GM23338 (cell line): ENCODE data around the gene CPNE2. TPM values are rescaled to one million over a fixed set of nuclear protein-coding genes. Genes with fewer than 3 reads are reported as not detected.

Experiments
- ATAC-seq: fragments of 200-7000 bp; cut with Tn5 transposase; 3 replicates; pipeline ENCODE4 v1.9.1; 2020
- DNase-seq: peaks from one replicate; pipeline ENCODE4 v3.0.0-alpha.2; 2015; ENCODE audit warnings: low spot score
- H2AFZ ChIP-seq: fragments of 200-600 bp; sonication (generic); 2 replicates; pipeline ENCODE4 v1.8.0; 2016; ENCODE audit warnings: antibody characterized with exemption, mild to moderate bottlenecking, moderate library complexity
- H3F3A ChIP-seq: fragments of 200-600 bp; sonication (generic); replicated peaks from 2 replicates; pipeline ENCODE4 v1.8.0; 2017; ENCODE audit warnings: antibody characterized with exemption, mixed run types, low read depth
- H3K27ac ChIP-seq: fragments of 200-600 bp; sonication (generic); 2 replicates; pipeline ENCODE4 v1.6.1; 2016; ENCODE audit warnings: low read depth
- H3K27me3 ChIP-seq: fragments of 200-600 bp; sonication (generic); 2 replicates; pipeline ENCODE4 v1.8.0; 2016; ENCODE audit warnings: mild to moderate bottlenecking, mixed run types, moderate library complexity; ENCODE audit not compliant: insufficient read depth
- H3K36me3 ChIP-seq: fragments of 200-600 bp; sonication (generic); 2 replicates; pipeline ENCODE4 v1.8.0; 2016; ENCODE audit warnings: mild to moderate bottlenecking; ENCODE audit not compliant: insufficient read depth
- H3K4me1 ChIP-seq: fragments of 200-600 bp; sonication (generic); 2 replicates; pipeline ENCODE4 v1.8.0; 2016; ENCODE audit warnings: mild to moderate bottlenecking, moderate library complexity; ENCODE audit not compliant: insufficient read depth
- H3K4me2 ChIP-seq: fragments of 200-600 bp; sonication (generic); 2 replicates; pipeline ENCODE4 v1.7.1; 2017; ENCODE audit warnings: mixed run types
- H3K4me3 ChIP-seq: fragments of 200-600 bp; sonication (generic); 2 replicates; pipeline ENCODE4 v1.6.1; 2016; ENCODE audit warnings: mixed run types
- H3K79me2 ChIP-seq: fragments of 200-600 bp; sonication (generic); replicated peaks from 2 replicates; pipeline ENCODE4 v1.8.0; 2017; ENCODE audit warnings: mild to moderate bottlenecking; ENCODE audit not compliant: insufficient read depth
- H3K9me2 ChIP-seq: fragments of 200-600 bp; sonication (generic); 2 replicates; pipeline ENCODE4 v1.8.0; 2017; ENCODE audit not compliant: insufficient read depth
- H4K20me1 ChIP-seq: fragments of 200-600 bp; sonication (generic); replicated peaks from 2 replicates; pipeline ENCODE4 v1.8.0; 2017; ENCODE audit warnings: mild to moderate bottlenecking; ENCODE audit not compliant: insufficient read depth
- H3K27ac Mint-ChIP-seq: 2 replicates; pipeline ENCODE4 v1.8.0; 2020; ENCODE audit warnings: inconsistent platforms, mild to moderate bottlenecking, moderate library complexity, mixed read lengths
- H3K27me3 Mint-ChIP-seq: 3 replicates; pipeline ENCODE4 v1.8.0; 2022; ENCODE audit warnings: low read depth, mild to moderate bottlenecking, moderate library complexity, mixed read lengths, inconsistent platforms; ENCODE audit not compliant: insufficient read depth, poor library complexity
- H3K36me3 Mint-ChIP-seq: 3 replicates; pipeline ENCODE4 v1.8.0; 2021; ENCODE audit warnings: low read depth, mild to moderate bottlenecking, inconsistent platforms, moderate library complexity, mixed read lengths
- H3K4me1 Mint-ChIP-seq: 3 replicates; pipeline ENCODE4 v1.8.0; 2020; ENCODE audit warnings: mild to moderate bottlenecking, inconsistent platforms, mixed read lengths
- H3K4me3 Mint-ChIP-seq: 3 replicates; pipeline ENCODE4 v1.8.0; 2021; ENCODE audit warnings: moderate library complexity, mild to moderate bottlenecking, inconsistent platforms, mixed read lengths
- H3K9me3 Mint-ChIP-seq: 3 replicates; pipeline ENCODE4 v1.8.0; 2020; ENCODE audit warnings: moderate library complexity, mild to moderate bottlenecking, inconsistent platforms, mixed read lengths
- CREB1 ChIP-seq: fragments of 250-450 bp; sonication (Bioruptor Pico); IDR thresholded peaks from 2 replicates; pipeline ENCODE4 v1.5.0; 2020; ENCODE audit warnings: low read depth, mild to moderate bottlenecking, moderate library complexity
- CTCF ChIP-seq, 2 experiments: fragments of 200-600 bp in 1 of 2; sonication (generic) in 1 of 2; conservative IDR thresholded peaks; 2 replicates each; pipeline versions ENCODE4 v1.5.1 to v1.6.1; 2016 to 2017; ENCODE audit warnings: antibody characterized with exemption in 2 of 2, low read depth in 2 of 2, mild to moderate bottlenecking in 2 of 2, moderate library complexity in 1 of 2
- ETS1 ChIP-seq: IDR thresholded peaks from 2 replicates; pipeline ENCODE4 v1.6.1; 2016; ENCODE audit warnings: antibody characterized with exemption
- EZH2 ChIP-seq: fragments of 200-600 bp; sonication (generic); IDR thresholded peaks from one replicate; pipeline ENCODE4 v1.8.0; 2017; ENCODE audit warnings: antibody characterized with exemption, mild to moderate bottlenecking, low read depth; ENCODE audit not compliant: unreplicated experiment
- EZH2phosphoT487 ChIP-seq: fragments of 200-600 bp; sonication (generic); IDR thresholded peaks from one replicate; pipeline ENCODE4 v1.8.1; 2018; ENCODE audit warnings: antibody characterized with exemption; ENCODE audit not compliant: unreplicated experiment
- JUNB ChIP-seq: IDR thresholded peaks from one replicate; pipeline ENCODE4 v1.6.1; 2016; ENCODE audit warnings: antibody characterized with exemption; ENCODE audit not compliant: unreplicated experiment
- NANOG ChIP-seq: IDR thresholded peaks from 2 replicates; pipeline ENCODE4 v1.6.1; 2016; ENCODE audit warnings: antibody characterized with exemption, borderline replicate concordance
- POLR2AphosphoS5 ChIP-seq: IDR thresholded peaks from 2 replicates; pipeline ENCODE4 v1.6.1; 2016; ENCODE audit warnings: antibody characterized with exemption, low read depth
- REST ChIP-seq: IDR thresholded peaks from one replicate; pipeline ENCODE4 v1.6.1; 2018; ENCODE audit warnings: antibody characterized with exemption; ENCODE audit not compliant: unreplicated experiment
- STAT1 ChIP-seq: IDR thresholded peaks from one replicate; pipeline ENCODE4 v1.6.1; 2016; ENCODE audit warnings: antibody characterized with exemption; ENCODE audit not compliant: unreplicated experiment
- ZNF114 ChIP-seq: fragments of 250-450 bp; sonication (Bioruptor Pico); IDR thresholded peaks from 2 replicates; pipeline ENCODE4 v1.5.0; 2020; ENCODE audit warnings: mild to moderate bottlenecking, moderate library complexity
- ZNF331 ChIP-seq: fragments of 250-450 bp; sonication (Bioruptor Pico); IDR thresholded peaks from 2 replicates; pipeline ENCODE4 v1.5.0; 2020; ENCODE audit warnings: low read depth, mild to moderate bottlenecking, moderate library complexity
- ZNF462 ChIP-seq: fragments of 250-450 bp; sonication (Bioruptor Pico); IDR thresholded peaks from 2 replicates; pipeline ENCODE4 v1.5.0; 2020; ENCODE audit warnings: mild to moderate bottlenecking, moderate library complexity
- polyA plus RNA-seq: library from polyadenylated mRNA; unstranded; fragments of >200 nt; fragmentation: Nextera tagmentation; extraction: Ambion mirVana; gene quantifications from 2 replicates; pipeline ENCODE4 v1.2.1, GENCODE V29; 2016
- total RNA-seq: library from RNA; depleted of rRNA; stranded (reverse); fragments of >200 nt; shearing (Covaris generic); gene quantifications from 2 replicates; pipeline ENCODE4 v1.2.3, GENCODE V29; 2014

The CPNE2 gene
- total and polyA plus RNA-seq, 2 experiments from 2014 or later, result 7.1 to 11.3 TPM

GRCh38 chr16:57141822-57142631, 49.6 kb downstream of the CPNE2 start:
- Mint-ChIP-seq H3K4me1 (peaks cover 21% of the 10 kb centered on the region), H3K27me3 (peaks cover 10% of the 10 kb centered on the region), H3K27ac (no peak overlapping the region; the same call in 1 of the 2 replicates), H3K36me3 (no peaks in the 10 kb centered on the region), H3K9me3 (no peaks in the 10 kb centered on the region), H3K4me3 (no peak overlapping the region)
- Histone ChIP-seq H3K9me2 (no peaks in the 10 kb centered on the region), H3F3A (no peaks in the 10 kb centered on the region), H3K79me2 (no peaks in the 10 kb centered on the region), H3K4me3 (no peak overlapping the region), H3K27ac (no peak overlapping the region), H3K4me2 (no peak overlapping the region), H4K20me1 (no peaks in the 10 kb centered on the region), H2AFZ (no peak overlapping the region), H3K4me1 (peaks cover 10% of the 10 kb centered on the region), H3K36me3 (no peaks in the 10 kb centered on the region), H3K27me3 (no peaks in the 10 kb centered on the region)
- no peak for DNase-seq
- no peak for ATAC-seq
- TF ChIP-seq ZNF114 (no peak), ZNF462 (CRISPR knock-in tag) (no peak), CTCF (conservative IDR thresholded peaks at IDR 0.05; ENCODE audit: low read depth in 2 of 2) (no peak), NANOG (no peak), CREB1 (no peak), REST (no peak), ZNF331 (CRISPR knock-in tag) (no peak), STAT1 (no peak), EZH2phosphoT487 (no peak), JUNB (no peak), ETS1 (no peak), EZH2 (no peak), POLR2AphosphoS5 (no peak)
